CD4-positive, CD25-positive, alpha-beta regulatory T cell (primary cell): Measurements from ENCODE around the gene DLAT. TPM values are rescaled to one million over a fixed set of nuclear protein-coding genes. Genes with fewer than 3 reads are reported as not detected.
"Not testable (repeated sequence)": the region's sequence is repeated elsewhere in the genome, so short reads cannot be mapped to it uniquely, and the experiment has no call there.

Experiments used
- ATAC-seq, 2 donors: fragments of 150-1000 bp; cut with Tn5 transposase; one replicate each; pipeline ENCODE4 v1.10.0; 2021; ENCODE audit warnings: low read depth in 2 of 2, moderate number of reproducible peaks in 2 of 2, moderate library complexity in 1 of 2
- DNase-seq, 3 donors: peaks; one replicate each; pipeline versions ENCODE4 v3.0.0 to v3.0.0-alpha.2; 2012 to 2022; ENCODE audit warnings: mixed read lengths in 1 of 3
- H3K27ac ChIP-seq: one replicate; pipeline ENCODE4 v1.7.0; 2013; ENCODE audit warnings: mild to moderate bottlenecking, low read length; ENCODE audit not compliant: insufficient read depth, poor library complexity, severe bottlenecking
- H3K27me3 ChIP-seq: one replicate; pipeline ENCODE4 v1.7.0; 2013; ENCODE audit warnings: low read length; ENCODE audit not compliant: control insufficient read depth, insufficient read depth
- H3K36me3 ChIP-seq: one replicate; pipeline ENCODE4 v1.7.0; 2013; ENCODE audit warnings: mild to moderate bottlenecking, low read length, moderate library complexity; ENCODE audit not compliant: control insufficient read depth, insufficient read depth
- H3K4me1 ChIP-seq: 2 replicates; pipeline ENCODE4 v1.7.0; 2013; ENCODE audit warnings: mild to moderate bottlenecking, low read length; ENCODE audit not compliant: insufficient read depth, control insufficient read depth, poor library complexity, severe bottlenecking
- H3K4me3 ChIP-seq: one replicate; pipeline ENCODE4 v1.7.0; 2013; ENCODE audit warnings: low read depth, mild to moderate bottlenecking, low read length, moderate library complexity
- H3K9me3 ChIP-seq, 2 experiments: 1 replicate in 1 of 2; 2 replicates in 1 of 2; pipeline ENCODE4 v1.7.0; 2013; ENCODE audit warnings: low read length in 2 of 2, mild to moderate bottlenecking in 1 of 2, moderate library complexity in 1 of 2; ENCODE audit not compliant: control insufficient read depth in 2 of 2
- H3K27ac Mint-ChIP-seq, 3 donors: one replicate each; pipeline ENCODE4 v1.8.0; 2020 to 2022; ENCODE audit warnings: mild to moderate bottlenecking in 3 of 3, mixed read lengths in 3 of 3, moderate library complexity in 2 of 3
- H3K27me3 Mint-ChIP-seq: one replicate; pipeline ENCODE4 v1.8.0; 2022; ENCODE audit warnings: mild to moderate bottlenecking, mixed read lengths
- H3K36me3 Mint-ChIP-seq: one replicate; pipeline ENCODE4 v1.8.0; 2020; ENCODE audit warnings: mixed read lengths
- H3K4me1 Mint-ChIP-seq, 4 donors: one replicate each; pipeline ENCODE4 v1.8.0; 2020 to 2022; ENCODE audit warnings: mixed read lengths in 4 of 4, mild to moderate bottlenecking in 1 of 4
- H3K4me3 Mint-ChIP-seq, 4 donors: one replicate each; pipeline ENCODE4 v1.8.0; 2020 to 2022; ENCODE audit warnings: mild to moderate bottlenecking in 4 of 4, mixed read lengths in 4 of 4, moderate library complexity in 3 of 4
- H3K9me3 Mint-ChIP-seq, 7 donors: one replicate each; pipeline ENCODE4 v1.8.0; 2020 to 2022; ENCODE audit warnings: mixed read lengths in 7 of 7, mild to moderate bottlenecking in 3 of 7, moderate library complexity in 2 of 7
- polyA plus RNA-seq, 4 donors: library from polyadenylated mRNA; unstranded; fragments of 300-500 nt; fragmentation: Illumina TruSeq; gene quantifications; one replicate each; pipeline ENCODE4 v1.2.3, GENCODE V29; 2021
- total RNA-seq: library from RNA; stranded (reverse); gene quantifications from one replicate; pipeline ENCODE4 v1.2.3, GENCODE V29; 2022

DLAT gene
- total and polyA plus RNA-seq, 5 donors from 2014 or later, result 16.3 to 26.8 (median 23.0) TPM

DNA sequence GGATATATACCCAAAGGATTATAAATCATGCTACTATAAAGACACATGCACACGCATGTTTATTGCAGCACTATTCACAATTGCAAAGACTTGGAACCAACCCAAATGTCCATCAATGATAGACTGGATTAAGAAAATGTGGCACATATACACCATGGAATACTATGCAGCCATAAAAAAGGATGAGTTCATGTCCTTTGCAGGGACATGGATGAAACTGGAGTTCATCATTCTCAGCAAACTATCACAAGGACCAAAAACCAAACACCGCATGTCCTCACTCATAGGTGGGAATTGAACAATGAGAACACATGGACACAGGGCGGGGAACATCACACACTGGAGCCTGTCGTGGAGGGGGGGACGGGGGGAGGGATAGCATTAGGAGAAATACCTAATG, 13.8 kb upstream of the DLAT start:
- not testable (repeated sequence) for DNase-seq, H3K27ac ChIP-seq, H3K4me1 Mint-ChIP-seq, H3K36me3 ChIP-seq, H3K4me3 Mint-ChIP-seq, H3K27ac Mint-ChIP-seq, ATAC-seq, H3K4me1 ChIP-seq, H3K27me3 ChIP-seq, H3K36me3 Mint-ChIP-seq, H3K4me3 ChIP-seq, H3K9me3 ChIP-seq, H3K9me3 Mint-ChIP-seq
- H3K27me3 Mint-ChIP-seq, result peaks cover 25% of the 10 kb centered on the region

DNA sequence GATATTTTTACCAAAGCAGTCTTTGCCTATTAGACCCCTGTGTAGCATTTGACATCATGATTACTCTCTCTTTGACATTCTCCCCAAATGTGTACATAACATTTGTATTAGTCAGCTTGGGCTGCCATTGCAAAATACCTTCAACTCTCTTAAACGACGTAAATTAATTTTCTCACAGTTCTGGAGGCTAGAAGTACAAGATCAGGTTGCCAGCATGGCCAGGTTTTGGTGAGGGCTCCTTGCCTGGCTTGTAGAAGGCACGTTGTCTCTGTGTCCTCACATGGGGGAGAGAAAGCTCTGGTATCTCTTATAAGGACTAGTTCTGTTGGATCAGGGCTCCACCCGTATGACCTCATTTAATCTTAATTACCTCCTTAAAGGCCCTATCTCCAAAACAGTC, 12.3 kb upstream of the DLAT start:
- ATAC-seq, result no peak
- H3K4me3 ChIP-seq, result no peak overlapping the region
- H3K36me3 Mint-ChIP-seq, result no peaks in the 10 kb centered on the region
- peaks cover 17% of the 10 kb centered on the region for H3K27me3 Mint-ChIP-seq
- H3K27ac Mint-ChIP-seq, result no peak overlapping the region
- H3K36me3 ChIP-seq, result no peaks in the 10 kb centered on the region
- no peak for DNase-seq
- no peaks in the 10 kb centered on the region for H3K4me1 ChIP-seq
- H3K9me3 ChIP-seq, result no peaks in the 10 kb centered on the region
- H3K4me3 Mint-ChIP-seq, result no peak overlapping the region
- peaks cover 0 to 5% (median 0%) of the 10 kb centered on the region in 7 donors for H3K9me3 Mint-ChIP-seq
- H3K4me1 Mint-ChIP-seq, result no peaks in the 10 kb centered on the region
- no peaks in the 10 kb centered on the region for H3K27me3 ChIP-seq
- no peak overlapping the region for H3K27ac ChIP-seq

DNA sequence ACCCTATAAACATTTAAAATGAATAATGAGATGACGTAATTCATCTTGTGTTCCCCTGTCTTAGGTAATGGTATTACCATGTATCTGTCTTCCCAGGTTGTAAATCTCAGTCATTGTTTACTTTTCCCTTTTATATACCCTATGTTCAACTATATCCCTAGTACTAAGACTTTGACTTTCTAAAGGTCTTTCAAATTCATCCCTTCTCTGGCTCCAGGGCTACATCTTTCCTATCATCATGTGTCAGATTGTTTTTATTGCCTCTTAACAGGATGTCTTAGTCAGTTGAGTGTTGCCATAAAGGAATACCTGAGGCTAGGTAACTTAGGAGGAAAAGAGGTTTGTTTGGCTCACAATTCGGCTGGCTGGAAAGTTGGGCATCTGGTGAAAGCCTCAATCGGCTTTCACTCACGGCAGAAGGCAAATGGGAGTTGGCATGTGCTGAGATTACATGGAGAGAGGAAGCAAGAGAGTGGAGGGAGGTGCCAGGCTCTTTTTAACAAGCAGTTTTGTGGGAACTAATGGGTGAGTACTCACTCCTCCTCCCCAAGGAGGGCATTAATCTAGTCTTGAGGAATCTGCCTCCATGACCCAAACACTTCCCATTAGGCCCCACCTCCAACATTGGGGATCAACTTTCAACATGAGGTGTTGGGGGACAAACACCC, 11.6 kb upstream of the DLAT start:
- Histone ChIP-seq H3K9me3 (no peaks in the 10 kb centered on the region), H3K36me3 (no peaks in the 10 kb centered on the region), H3K4me3 (no peak overlapping the region), H3K27ac (no peak overlapping the region), H3K27me3 (no peaks in the 10 kb centered on the region), H3K4me1 (no peaks in the 10 kb centered on the region)
- ATAC-seq (no peak), DNase-seq (no peak)
- Mint-ChIP-seq H3K27me3 (peaks cover 10% of the 10 kb centered on the region), H3K9me3 (peaks cover 0 to 5% (median 0%) of the 10 kb centered on the region in 7 donors), H3K4me1 (no peaks in the 10 kb centered on the region), H3K4me3 (no peak overlapping the region), H3K36me3 (no peaks in the 10 kb centered on the region), H3K27ac (no peak overlapping the region)

DNA sequence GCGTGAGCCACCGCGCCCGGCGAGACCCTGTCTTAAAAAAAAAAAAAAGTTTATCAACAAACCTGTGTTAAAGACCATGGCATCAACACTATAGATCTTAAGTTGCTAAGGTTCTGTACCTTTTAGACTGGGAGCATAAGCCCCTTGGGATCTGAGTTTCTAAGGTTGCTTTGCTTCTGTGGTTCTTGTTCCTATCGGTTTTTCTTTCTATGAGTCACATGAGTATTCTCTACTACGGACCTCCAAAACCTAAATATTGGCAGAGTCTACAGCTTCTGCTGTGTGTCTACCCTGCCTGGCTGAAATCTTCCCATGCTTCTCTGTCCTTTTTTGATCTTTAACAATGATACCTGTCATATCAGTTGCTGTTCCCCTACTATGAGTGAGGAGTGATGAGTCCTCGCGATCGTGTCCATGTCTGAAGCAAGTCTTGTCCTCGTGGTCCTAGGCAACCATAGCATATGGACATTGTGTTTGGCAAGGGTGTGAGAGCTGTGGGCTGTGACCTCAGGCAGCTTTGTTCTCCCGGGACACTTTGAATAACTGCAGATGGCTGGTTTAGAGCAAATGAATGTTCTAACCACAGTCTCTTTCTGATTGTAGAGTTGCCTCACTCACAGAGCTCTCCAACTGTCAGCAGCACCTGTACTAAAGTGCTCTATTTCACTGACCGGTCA, 9.0 kb upstream of the DLAT start:
- Histone ChIP-seq H3K9me3 (no peaks in the 10 kb centered on the region), H3K4me1 (no peaks in the 10 kb centered on the region), H3K36me3 (no peaks in the 10 kb centered on the region), H3K27me3 (no peaks in the 10 kb centered on the region), H3K27ac (no peak overlapping the region), H3K4me3 (no peak overlapping the region)
- Mint-ChIP-seq H3K4me3 (no peak overlapping the region), H3K27ac (no peak overlapping the region), H3K27me3 (peaks cover 5% of the 10 kb centered on the region), H3K36me3 (no peaks in the 10 kb centered on the region), H3K9me3 (peaks cover 0 to under 1% (median 0%) of the 10 kb centered on the region in 7 donors), H3K4me1 (no peaks in the 10 kb centered on the region)
- ATAC-seq (no peak), DNase-seq (no peak)

DNA sequence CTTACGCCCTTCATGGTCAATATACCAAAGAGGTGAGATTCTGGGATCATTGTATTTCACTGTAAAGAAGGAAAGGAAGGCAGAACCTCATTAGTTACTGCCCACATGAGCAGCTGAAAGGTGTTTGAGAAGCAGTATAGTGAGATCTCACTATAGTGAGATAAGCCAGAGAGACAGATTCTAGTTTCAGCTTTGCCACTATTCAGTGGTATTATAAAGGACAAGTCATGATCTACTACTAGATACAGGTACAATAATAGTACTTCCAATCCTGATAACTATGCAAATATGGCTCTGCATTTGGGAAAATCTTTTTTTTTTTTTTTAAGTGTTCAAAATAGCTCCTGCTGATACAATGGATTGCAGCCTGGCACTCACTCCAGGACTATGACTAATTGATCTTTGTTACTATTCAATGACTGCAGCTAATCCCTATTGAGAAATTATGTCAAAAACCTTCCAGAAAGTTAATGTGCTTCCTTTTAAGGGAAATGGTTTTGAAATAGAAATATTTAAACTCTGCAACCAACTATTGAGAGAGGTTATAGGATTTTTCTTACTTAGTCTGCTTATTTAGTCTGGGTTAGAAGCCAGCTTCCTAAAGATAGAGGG, 8.3 kb upstream of the DLAT start:
- Mint-ChIP-seq H3K36me3 (no peaks in the 10 kb centered on the region), H3K4me1 (no peaks in the 10 kb centered on the region), H3K27me3 (peaks cover 5% of the 10 kb centered on the region), H3K27ac (no peak overlapping the region), H3K4me3 (no peak overlapping the region), H3K9me3 (no peaks in the 10 kb centered on the region)
- Histone ChIP-seq H3K4me1 (no peaks in the 10 kb centered on the region), H3K9me3 (no peaks in the 10 kb centered on the region), H3K27ac (no peak overlapping the region), H3K4me3 (no peak overlapping the region), H3K27me3 (no peaks in the 10 kb centered on the region), H3K36me3 (no peaks in the 10 kb centered on the region)
- DNase-seq (no peak), ATAC-seq (no peak)

DNA sequence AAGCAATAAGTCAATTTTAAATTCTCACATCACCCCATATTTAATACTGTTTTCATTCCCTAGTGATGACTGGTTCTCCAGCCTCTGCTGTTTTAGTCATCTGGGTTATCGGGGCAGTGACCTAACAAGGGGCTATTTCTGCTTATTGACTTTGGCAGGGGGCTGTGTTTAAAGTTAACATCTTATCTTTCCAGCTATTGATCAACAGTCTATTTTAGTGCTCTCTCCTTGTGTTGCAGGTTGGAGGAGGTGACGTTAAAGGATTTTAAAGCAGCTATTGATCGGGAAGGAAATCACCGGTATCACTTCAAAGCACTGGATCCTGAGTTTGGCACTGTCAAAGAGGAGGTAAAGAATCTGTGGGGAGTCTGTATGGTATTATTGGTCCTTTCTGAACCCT, 7.7 kb upstream of the DLAT start:
- H3K9me3 ChIP-seq, result no peaks in the 10 kb centered on the region
- H3K36me3 Mint-ChIP-seq, result no peaks in the 10 kb centered on the region
- no peak overlapping the region for H3K4me3 Mint-ChIP-seq
- ATAC-seq, result no peak
- H3K4me1 Mint-ChIP-seq, result no peaks in the 10 kb centered on the region
- H3K4me3 ChIP-seq, result no peak overlapping the region
- H3K27me3 Mint-ChIP-seq, result peaks cover 5% of the 10 kb centered on the region
- H3K27me3 ChIP-seq, result no peaks in the 10 kb centered on the region
- no peak for DNase-seq
- H3K27ac Mint-ChIP-seq, result no peak overlapping the region
- no peaks in the 10 kb centered on the region for H3K36me3 ChIP-seq
- H3K27ac ChIP-seq, result no peak overlapping the region
- no peaks in the 10 kb centered on the region for H3K4me1 ChIP-seq
- H3K9me3 Mint-ChIP-seq, result no peaks in the 10 kb centered on the region

DNA sequence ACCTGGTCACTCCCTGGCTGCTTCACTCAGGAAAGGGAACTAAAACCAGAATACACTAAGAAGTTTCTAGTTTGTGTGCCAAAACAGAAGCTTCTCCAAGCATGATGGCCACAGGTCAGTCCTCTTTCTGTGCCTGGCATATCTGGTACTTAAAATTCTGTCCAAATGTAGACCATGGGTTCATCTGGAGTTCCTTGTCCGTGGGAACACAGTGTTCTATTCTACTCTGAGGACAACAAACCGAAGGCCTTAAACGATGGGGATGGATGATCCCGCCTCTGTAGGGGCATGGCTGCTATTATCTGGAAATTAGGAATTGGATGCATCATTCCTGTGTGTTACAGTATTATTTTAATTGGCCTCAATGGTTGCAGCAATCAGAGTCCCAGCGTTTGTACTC, 6.1 kb upstream of the DLAT start:
- Mint-ChIP-seq H3K27ac (no peak overlapping the region), H3K27me3 (no peaks in the 10 kb centered on the region), H3K36me3 (no peaks in the 10 kb centered on the region), H3K9me3 (no peaks in the 10 kb centered on the region), H3K4me1 (peaks cover 3 to 9% (median 5%) of the 10 kb centered on the region in 4 donors), H3K4me3 (no peak overlapping the region)
- peaks cover 5% of the 10 kb centered on the region for H3K4me1 ChIP-seq
- no peak overlapping the region for H3K27ac ChIP-seq
- H3K36me3 ChIP-seq, result no peaks in the 10 kb centered on the region
- ATAC-seq (no peak), DNase-seq (no peak)
- H3K4me3 ChIP-seq, result no peak overlapping the region
- H3K9me3 ChIP-seq, result no peaks in the 10 kb centered on the region
- no peaks in the 10 kb centered on the region for H3K27me3 ChIP-seq
